HepG2 (cell line): ENCODE measurements around the gene SHISA5. TPM values are rescaled to one million over a fixed set of nuclear protein-coding genes. Genes with fewer than 3 reads are reported as not detected.

Experiments used
- CBX2 ChIP-seq, 2 experiments: fragments of 200-600 bp in 1 of 2; sonication (generic); formaldehyde crosslinking in 1 of 2; IDR thresholded peaks; 2 replicates each; pipeline versions ENCODE4 v1.7.0 to v1.8.1; 2018 to 2022; ENCODE audit warnings: low read depth in 2 of 2, low read length in 1 of 2, mild to moderate bottlenecking in 1 of 2, missing genetic modification reagents in 1 of 2
- FOXK2 ChIP-seq: fragments of 450-650 bp; IDR thresholded peaks from 2 replicates; pipeline ENCODE4 v1.6.1; 2016
- GTF3A ChIP-seq: sonication (generic); formaldehyde crosslinking; conservative IDR thresholded peaks from 2 replicates; pipeline ENCODE4 v1.4.0; 2020; ENCODE audit warnings: mild to moderate bottlenecking, missing genetic modification reagents
- NCOA1 ChIP-seq: sonication (generic); formaldehyde crosslinking; IDR thresholded peaks from 2 replicates; pipeline ENCODE4 v1.9.0; 2021; ENCODE audit warnings: missing genetic modification reagents
- PPARG ChIP-seq: conservative IDR thresholded peaks from 2 replicates; pipeline ENCODE4 v1.6.1; 2016; ENCODE audit warnings: missing biosample characterization, missing genetic modification reagents
- RCOR2 ChIP-seq: IDR thresholded peaks from 2 replicates; pipeline ENCODE4 v1.6.1; 2016; ENCODE audit warnings: missing biosample characterization, missing genetic modification reagents
- SALL1 ChIP-seq: sonication (generic); formaldehyde crosslinking; IDR thresholded peaks from 2 replicates; pipeline ENCODE4 v1.8.0; 2022; ENCODE audit warnings: mild to moderate bottlenecking, missing genetic modification reagents
- SIX1 ChIP-seq: sonication (generic); formaldehyde crosslinking; IDR thresholded peaks from 2 replicates; pipeline ENCODE4 v1.4.0; 2020; ENCODE audit warnings: missing genetic modification reagents, borderline replicate concordance
- SMYD3 ChIP-seq: sonication (generic); formaldehyde crosslinking; IDR thresholded peaks from 2 replicates; pipeline ENCODE4 v1.8.1; 2023; ENCODE audit warnings: mild to moderate bottlenecking, missing genetic modification reagents
- SPEN ChIP-seq: sonication (generic); formaldehyde crosslinking; IDR thresholded peaks from 2 replicates; pipeline ENCODE4 v1.5.1; 2020; ENCODE audit warnings: low read depth, mild to moderate bottlenecking, missing genetic modification reagents
- STAT5B ChIP-seq: sonication (generic); formaldehyde crosslinking; IDR thresholded peaks from 2 replicates; pipeline ENCODE4 v1.4.0; 2020; ENCODE audit warnings: missing genetic modification reagents
- TFDP2 ChIP-seq: sonication (generic); formaldehyde crosslinking; IDR thresholded peaks from 2 replicates; pipeline ENCODE4 v1.4.0; 2020; ENCODE audit warnings: missing genetic modification reagents
- ZBTB1 ChIP-seq: sonication (generic); formaldehyde crosslinking; IDR thresholded peaks from 2 replicates; pipeline ENCODE4 v1.4.0; 2020; ENCODE audit warnings: missing genetic modification reagents, borderline replicate concordance
- ZFY ChIP-seq: sonication (generic); formaldehyde crosslinking; IDR thresholded peaks from 2 replicates; pipeline ENCODE4 v1.4.0; 2020; ENCODE audit warnings: missing genetic modification reagents
- ZHX2 ChIP-seq, 2 experiments: sonication (generic) in 1 of 2; formaldehyde crosslinking in 1 of 2; IDR thresholded peaks; 2 replicates each; pipeline versions ENCODE4 v1.6.1 to v1.9.0; 2014 to 2022; ENCODE audit warnings: antibody characterized with exemption in 1 of 2, borderline replicate concordance in 1 of 2, inconsistent platforms in 1 of 2, low read depth in 1 of 2, missing genetic modification reagents in 1 of 2
- ZNF350 ChIP-seq: sonication (generic); formaldehyde crosslinking; IDR thresholded peaks from 2 replicates; pipeline ENCODE4 v1.4.0; 2020; ENCODE audit warnings: mild to moderate bottlenecking, low read depth, missing genetic modification reagents, borderline replicate concordance
- ZNF777 ChIP-seq: sonication (generic); formaldehyde crosslinking; IDR thresholded peaks from 2 replicates; pipeline ENCODE4 v1.4.0; 2020; ENCODE audit warnings: missing genetic modification reagents
- ZNF841 ChIP-seq: sonication (generic); formaldehyde crosslinking; IDR thresholded peaks from 2 replicates; pipeline ENCODE4 v1.8.1; 2023; ENCODE audit warnings: missing genetic modification reagents, borderline replicate concordance
- polyA plus RNA-seq, 8 experiments: library from polyadenylated mRNA; depleted of rRNA in 3 of 8; stranded (reverse) in 7 of 8; unstranded in 1 of 8; fragments of >200 nt; fragmentation: Illumina TruSeq in 4 of 8; extraction: Trizol in 4 of 8; gene quantifications; 2 replicates each; pipeline versions ENCODE4 v1.2.1 to v1.2.3, GENCODE V29; 2011 to 2016; ENCODE audit warnings: low read depth in 4 of 8, missing spikeins in 1 of 8, mixed read lengths in 1 of 8; ENCODE audit not compliant: insufficient read depth in 1 of 8
- total RNA-seq, 5 experiments: library from RNA; depleted of rRNA; stranded (reverse); fragments of >200 nt; fragmentation: Illumina TruSeq; extraction: Trizol; gene quantifications; 2 replicates each; pipeline ENCODE4 v1.2.3, GENCODE V29; 2016; ENCODE audit warnings: low read depth in 1 of 5
- TF ChIP-seq, protein P1 (sequence below): fragments of 450-650 bp; IDR thresholded peaks from 2 replicates; pipeline ENCODE4 v1.6.1; 2016

SHISA5 gene
- total and polyA plus RNA-seq, 2 of the 13 experiments (the other 11 are each of a cell fraction or from before 2014, with no cell fraction given): 75.8 to 91.4 TPM

- 0 out of 2 replicates have a peak, but pooled peaks have one; percentile 17 for TF ChIP-seq STAT5B (CRISPR knock-in tag)
- peak; percentile 87 for TF ChIP-seq SALL1 (CRISPR knock-in tag)
- no peak for TF ChIP-seq FOXK2
- peak; percentile 56; the same call in 1 of the 2 replicates for TF ChIP-seq ZHX2 (IDR thresholded peaks at IDR 0.05; ENCODE audit: low read depth)
- no peak for TF ChIP-seq ZHX2 (CRISPR knock-in tag; IDR thresholded peaks at IDR 0.05; ENCODE audit: borderline replicate concordance)
- TF ChIP-seq ZFY: peak; percentile 83
- no peak for TF ChIP-seq ZNF841
- no peak for TF ChIP-seq CBX2 (IDR thresholded peaks at IDR 0.05; ENCODE audit: low read depth, low read length)
- TF ChIP-seq CBX2 (CRISPR knock-in tag; IDR thresholded peaks at IDR 0.05; ENCODE audit: low read depth): no peak
- TF ChIP-seq, protein P1, sequence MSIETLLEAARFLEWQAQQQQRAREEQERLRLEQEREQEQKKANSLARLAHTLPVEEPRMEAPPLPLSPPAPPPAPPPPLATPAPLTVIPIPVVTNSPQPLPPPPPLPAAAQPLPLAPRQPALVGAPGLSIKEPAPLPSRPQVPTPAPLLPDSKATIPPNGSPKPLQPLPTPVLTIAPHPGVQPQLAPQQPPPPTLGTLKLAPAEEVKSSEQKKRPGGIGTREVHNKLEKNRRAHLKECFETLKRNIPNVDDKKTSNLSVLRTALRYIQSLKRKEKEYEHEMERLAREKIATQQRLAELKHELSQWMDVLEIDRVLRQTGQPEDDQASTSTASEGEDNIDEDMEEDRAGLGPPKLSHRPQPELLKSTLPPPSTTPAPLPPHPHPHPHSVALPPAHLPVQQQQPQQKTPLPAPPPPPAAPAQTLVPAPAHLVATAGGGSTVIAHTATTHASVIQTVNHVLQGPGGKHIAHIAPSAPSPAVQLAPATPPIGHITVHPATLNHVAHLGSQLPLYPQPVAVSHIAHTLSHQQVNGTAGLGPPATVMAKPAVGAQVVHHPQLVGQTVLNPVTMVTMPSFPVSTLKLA: no peak
- TF ChIP-seq ZNF777 (CRISPR knock-in tag): no peak
- no peak for TF ChIP-seq GTF3A (CRISPR knock-in tag)
- TF ChIP-seq TFDP2 (CRISPR knock-in tag): no peak; the same call in 1 of the 2 replicates
- no peak for TF ChIP-seq SMYD3 (CRISPR knock-in tag)
- peak; percentile 31; the same call in 1 of the 2 replicates for TF ChIP-seq RCOR2 (CRISPR knock-in tag)
- TF ChIP-seq PPARG (CRISPR knock-in tag): 0 out of 2 replicates have a peak, but pooled peaks have one; percentile 23
- no peak for TF ChIP-seq SIX1 (CRISPR knock-in tag)
- no peak for TF ChIP-seq ZBTB1
- no peak for TF ChIP-seq NCOA1
- peak; percentile 94 for TF ChIP-seq ZNF350
- TF ChIP-seq SPEN (CRISPR knock-in tag): peak; percentile 86
Measured at GRCh38 chr3:48472923-48473616, 30.9 kb downstream of the SHISA5 start (continued).
